AG09319 (cell line): ENCODE results near the gene PCAT6.

ENCODE experiments used
- DNase-seq: peaks from one replicate; pipeline ENCODE4 v3.0.0-alpha.2; 2010; ENCODE audit warnings: low read depth; ENCODE audit errors: extremely low read depth
- CTCF ChIP-seq: IDR thresholded peaks from 2 replicates; pipeline ENCODE4 v1.5.1; 2011; ENCODE audit warnings: low read depth, mild to moderate bottlenecking, inconsistent platforms, low read length, moderate library complexity

The PCAT6 gene

GRCh38 chr1:202810615-202811295 is at the start of gene PCAT6:
TSS of gene PCAT6 (plus strand) at chr1:202810954.
- no peak for TF ChIP-seq CTCF
- DNase-seq = peak; percentile 91

GRCh38 chr1:202762019-202762418 is 48.7 kb upstream of the PCAT6 start:
- no peak for DNase-seq
- TF ChIP-seq CTCF = no peak

DNA sequence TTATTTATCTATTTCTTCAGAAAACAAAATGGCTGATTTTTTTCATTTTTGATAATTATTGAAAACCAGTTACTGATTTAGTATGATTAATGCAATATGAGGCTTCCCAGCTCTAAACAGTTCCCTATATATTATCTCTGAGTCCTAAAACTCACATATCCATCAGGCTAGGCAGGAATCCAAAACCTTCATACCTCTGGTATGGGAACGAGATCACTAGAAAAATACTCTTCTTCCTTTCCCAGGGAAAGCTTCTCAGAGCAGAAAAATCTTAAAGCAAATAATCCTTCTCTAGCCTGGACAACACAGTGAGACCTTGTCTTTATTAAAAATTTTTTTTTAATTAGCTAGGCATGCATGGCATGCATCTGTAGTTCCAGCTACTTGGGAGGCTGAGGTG is 45.0 kb upstream of the PCAT6 start:
- DNase-seq = no peak
- no peak for TF ChIP-seq CTCF

- TF ChIP-seq CTCF = no peak
- DNase-seq = no peak
These were observed 40.6 kb upstream of the PCAT6 start for GRCh38 chr1:202770135-202770534.

- no peak for DNase-seq
- TF ChIP-seq CTCF = no peak
These were observed 29.6 kb upstream of the PCAT6 start for GRCh38 chr1:202781180-202781579.

DNA sequence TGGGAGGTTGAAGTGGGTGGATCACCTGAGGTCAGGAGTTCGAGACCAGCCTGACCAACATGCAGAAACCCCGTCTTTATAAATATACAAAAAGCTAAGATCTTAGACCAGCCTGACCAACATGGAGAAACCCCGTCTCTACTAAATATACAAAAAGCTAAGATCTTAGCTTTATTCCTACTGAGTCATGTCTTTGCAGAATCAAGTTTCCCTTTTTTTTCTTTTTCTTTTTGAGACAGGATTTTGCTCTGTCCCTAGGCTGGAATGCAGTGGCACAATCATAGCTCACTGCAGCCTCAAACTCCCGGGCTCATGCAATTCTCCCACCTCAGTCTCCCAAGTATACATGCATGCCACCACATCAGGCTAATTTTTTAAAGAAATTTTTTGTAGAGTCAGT is 23.9 kb upstream of the PCAT6 start:
- TF ChIP-seq CTCF = no peak
- no peak for DNase-seq

- no peak for TF ChIP-seq CTCF
- DNase-seq = no peak
These were observed 22.0 kb upstream of the PCAT6 start for GRCh38 chr1:202788800-202789199.
